Smooth muscle cell (in vitro differentiated cells): ENCODE measurements around the gene PIP5K1C. TPM values are rescaled to one million over a fixed set of nuclear protein-coding genes. Genes with fewer than 3 reads are reported as not detected.

Experiments
- DNase-seq: peaks from one replicate; lab custom pipeline; 2025; ENCODE audit not compliant: unreplicated experiment; lab: John Stamatoyannopoulos, UW
- H2AFZ ChIP-seq: fragments of 200-600 bp; sonication (generic); 2 replicates; pipeline ENCODE4 v1.6.0; 2016; ENCODE audit warnings: antibody characterized with exemption, low read depth, mild to moderate bottlenecking
- H3F3A ChIP-seq: fragments of 200-600 bp; sonication (generic); 2 replicates; pipeline ENCODE4 v1.6.0; 2017; ENCODE audit warnings: antibody characterized with exemption, low read depth
- H3K27ac ChIP-seq: fragments of 200-600 bp; sonication (generic); 2 replicates; pipeline ENCODE4 v1.5.1; 2016; ENCODE audit warnings: low read depth, mild to moderate bottlenecking
- H3K27me3 ChIP-seq: fragments of 200-600 bp; sonication (generic); 2 replicates; pipeline ENCODE4 v1.6.1; 2016; ENCODE audit warnings: low read depth, mild to moderate bottlenecking
- H3K36me3 ChIP-seq: fragments of 200-600 bp; sonication (generic); 2 replicates; pipeline ENCODE4 v1.5.1; 2016; ENCODE audit warnings: low read depth
- H3K4me1 ChIP-seq: fragments of 200-600 bp; sonication (generic); 2 replicates; pipeline ENCODE4 v1.5.1; 2016; ENCODE audit warnings: low read depth
- H3K4me2 ChIP-seq: fragments of 200-600 bp; sonication (generic); 2 replicates; pipeline ENCODE4 v1.6.0; 2016; ENCODE audit warnings: mild to moderate bottlenecking
- H3K4me3 ChIP-seq: fragments of 200-600 bp; sonication (generic); 2 replicates; pipeline ENCODE4 v1.5.1; 2016; ENCODE audit warnings: mild to moderate bottlenecking
- H3K79me2 ChIP-seq: fragments of 200-600 bp; sonication (generic); 2 replicates; pipeline ENCODE4 v1.6.0; 2016; ENCODE audit warnings: low read depth, mild to moderate bottlenecking
- H3K9ac ChIP-seq: fragments of 200-600 bp; sonication (generic); 2 replicates; pipeline ENCODE4 v1.6.0; 2016; ENCODE audit warnings: low read depth
- H3K9me3 ChIP-seq: fragments of 200-600 bp; sonication (generic); replicated peaks from 2 replicates; pipeline ENCODE4 v1.5.1; 2016; ENCODE audit warnings: low read depth
- H4K20me1 ChIP-seq: fragments of 200-600 bp; sonication (generic); 2 replicates; pipeline ENCODE4 v1.6.0; 2016; ENCODE audit warnings: low read depth
- WGBS: methylation state at CpG from one replicate; pipeline ENCODE4 v1.1.7; 2016; ENCODE audit warnings: low lambda C conversion rate; 5-methylcytosine and 5-hydroxymethylcytosine counted together
- polyA plus RNA-seq: library from polyadenylated mRNA; unstranded; fragments of >200 nt; fragmentation: Nextera tagmentation; extraction: Ambion mirVana; gene quantifications from 2 replicates; pipeline ENCODE4 v1.2.1, GENCODE V29; 2016
- total RNA-seq: library from RNA; depleted of rRNA; stranded (reverse); fragments of >200 nt; gene quantifications from 2 replicates; pipeline ENCODE4 v1.2.3, GENCODE V29; 2014
- TF ChIP-seq, protein P1 (sequence below): fragments of 200-600 bp; sonication (generic); IDR thresholded peaks from 2 replicates; pipeline ENCODE4 v1.5.1; 2017; ENCODE audit warnings: borderline replicate concordance, mild to moderate bottlenecking, antibody characterized with exemption; ENCODE audit not compliant: insufficient read depth, poor library complexity, severe bottlenecking

PIP5K1C gene
- total and polyA plus RNA-seq, 2 experiments from 2014 or later, result 13.2 to 27.2 TPM

DNA sequence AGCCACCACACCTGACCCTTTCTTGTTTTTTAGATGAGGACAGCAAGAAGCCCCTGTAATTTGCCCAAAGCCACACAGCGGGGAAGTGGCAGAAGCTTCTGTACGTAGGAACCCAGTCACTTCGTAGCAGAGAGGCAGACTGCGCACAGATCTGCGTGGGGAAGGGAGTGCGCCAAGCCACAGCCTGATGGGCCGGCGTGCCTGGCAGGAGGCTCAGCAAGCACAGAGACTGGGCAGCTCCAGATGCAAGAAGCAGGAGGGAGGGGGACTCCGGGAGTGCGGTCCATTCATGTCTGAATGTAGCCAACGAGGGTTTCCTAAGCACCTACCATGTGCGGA, 7.6 kb upstream of the PIP5K1C start:
- 93% methylated on average over 12 of the region's 12 CpGs for WGBS
- Histone ChIP-seq H3K27ac (no peak overlapping the region), H3K4me1 (no peaks in the 10 kb centered on the region), H3K9ac (no peak overlapping the region), H3K9me3 (no peaks in the 10 kb centered on the region), H3K27me3 (no peaks in the 10 kb centered on the region), H2AFZ (no peak overlapping the region), H3K4me2 (no peak overlapping the region), H3K4me3 (no peak overlapping the region), H3F3A (no peaks in the 10 kb centered on the region), H3K36me3 (no peaks in the 10 kb centered on the region), H3K79me2 (no peaks in the 10 kb centered on the region), H4K20me1 (no peaks in the 10 kb centered on the region)
- DNase-seq, result no peak
- TF ChIP-seq, protein P1, sequence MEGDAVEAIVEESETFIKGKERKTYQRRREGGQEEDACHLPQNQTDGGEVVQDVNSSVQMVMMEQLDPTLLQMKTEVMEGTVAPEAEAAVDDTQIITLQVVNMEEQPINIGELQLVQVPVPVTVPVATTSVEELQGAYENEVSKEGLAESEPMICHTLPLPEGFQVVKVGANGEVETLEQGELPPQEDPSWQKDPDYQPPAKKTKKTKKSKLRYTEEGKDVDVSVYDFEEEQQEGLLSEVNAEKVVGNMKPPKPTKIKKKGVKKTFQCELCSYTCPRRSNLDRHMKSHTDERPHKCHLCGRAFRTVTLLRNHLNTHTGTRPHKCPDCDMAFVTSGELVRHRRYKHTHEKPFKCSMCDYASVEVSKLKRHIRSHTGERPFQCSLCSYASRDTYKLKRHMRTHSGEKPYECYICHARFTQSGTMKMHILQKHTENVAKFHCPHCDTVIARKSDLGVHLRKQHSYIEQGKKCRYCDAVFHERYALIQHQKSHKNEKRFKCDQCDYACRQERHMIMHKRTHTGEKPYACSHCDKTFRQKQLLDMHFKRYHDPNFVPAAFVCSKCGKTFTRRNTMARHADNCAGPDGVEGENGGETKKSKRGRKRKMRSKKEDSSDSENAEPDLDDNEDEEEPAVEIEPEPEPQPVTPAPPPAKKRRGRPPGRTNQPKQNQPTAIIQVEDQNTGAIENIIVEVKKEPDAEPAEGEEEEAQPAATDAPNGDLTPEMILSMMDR, result no peak

DNA sequence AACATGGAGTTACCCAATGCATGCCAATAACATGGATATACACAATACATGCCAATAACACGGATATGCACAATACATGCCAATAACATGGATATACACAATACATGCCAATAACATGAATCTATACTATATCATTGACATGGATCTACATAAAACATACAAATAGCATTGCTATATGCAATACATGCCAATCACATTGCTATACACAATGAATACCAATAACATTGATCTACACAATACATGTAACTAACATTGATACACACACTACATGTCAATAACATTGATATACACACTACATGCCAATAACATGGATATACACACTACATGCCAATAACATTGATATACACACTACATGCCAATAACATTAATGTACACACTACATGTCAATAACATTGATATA, 932 bp upstream of the PIP5K1C start:
- H3K4me1 ChIP-seq, result no peaks in the 10 kb centered on the region
- peaks cover 39% of the 10 kb centered on the region for H3K79me2 ChIP-seq
- no peak overlapping the region for H3K4me3 ChIP-seq
- H3K9ac ChIP-seq, result no peak overlapping the region
- H3K27me3 ChIP-seq, result no peaks in the 10 kb centered on the region
- WGBS, result 15% methylated on average over 1 of the region's 1 CpG
- no peak overlapping the region for H3K27ac ChIP-seq
- no peaks in the 10 kb centered on the region for H3K9me3 ChIP-seq
- TF ChIP-seq, protein P1, result no peak
- no peaks in the 10 kb centered on the region for H3K36me3 ChIP-seq
- no peak overlapping the region for H3K4me2 ChIP-seq
- H2AFZ ChIP-seq, result no peak overlapping the region
- DNase-seq, result no peak
- no peaks in the 10 kb centered on the region for H3F3A ChIP-seq
- H4K20me1 ChIP-seq, result peaks cover 33% of the 10 kb centered on the region

DNA sequence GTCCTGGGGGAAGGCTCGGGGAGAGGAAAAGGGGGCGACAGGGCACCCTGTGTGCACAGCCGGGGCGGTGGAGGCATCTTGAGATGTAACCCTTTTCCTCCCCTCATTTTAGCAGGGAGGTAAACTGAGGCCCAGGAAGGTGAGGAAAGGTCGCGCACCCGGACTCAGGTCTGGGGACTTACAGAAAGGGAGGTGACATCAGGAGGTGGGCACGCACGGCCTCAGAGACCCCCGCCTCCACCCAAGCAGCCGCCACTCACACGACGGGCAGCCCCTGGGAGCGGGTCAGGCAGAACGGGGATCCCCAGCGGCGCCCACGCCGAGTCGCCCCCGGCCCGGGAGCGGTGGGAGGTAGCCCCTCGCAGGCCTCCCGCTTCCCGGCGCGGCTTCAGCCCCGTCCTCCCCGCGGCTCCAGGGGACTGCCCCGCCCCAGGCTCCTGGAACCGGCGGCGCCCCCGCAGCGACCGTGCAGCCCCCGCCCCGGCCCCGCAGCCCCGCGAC, 477 bp downstream of the PIP5K1C start:
- H3K9ac ChIP-seq, result peak overlapping the region; percentile 74
- H3K79me2 ChIP-seq, result peaks cover 53% of the 10 kb centered on the region
- H3K27ac ChIP-seq, result peak overlapping the region; percentile 47
- H3K4me3 ChIP-seq, result peak overlapping the region; percentile 71
- TF ChIP-seq, protein P1, result no peak
- 5% methylated on average over 22 of the region's 43 CpGs for WGBS
- H2AFZ ChIP-seq, result no peak overlapping the region
- peak overlapping the region; percentile 98 for H3K4me2 ChIP-seq
- DNase-seq, result no peak
- H3F3A ChIP-seq, result no peaks in the 10 kb centered on the region
- H3K9me3 ChIP-seq, result no peaks in the 10 kb centered on the region
- H3K4me1 ChIP-seq, result no peaks in the 10 kb centered on the region
- peaks cover 47% of the 10 kb centered on the region for H4K20me1 ChIP-seq
- H3K27me3 ChIP-seq, result no peaks in the 10 kb centered on the region
- H3K36me3 ChIP-seq, result no peaks in the 10 kb centered on the region
